ENCODE measurements around the gene RASSF1. TPM values are rescaled to one million over a fixed set of nuclear protein-coding genes. Genes with fewer than 3 reads are reported as not detected.
A peak's percentile ranks its signal among the peaks of the same experiment; 100 is the strongest.
"Not testable (repeated sequence)": the region's sequence is repeated elsewhere in the genome, so short reads cannot be mapped to it uniquely, and the experiment has no call there.

Gene RASSF1
- total RNA-seq, 1 donor from 2014 or later = 11.0 TPM

DNA sequence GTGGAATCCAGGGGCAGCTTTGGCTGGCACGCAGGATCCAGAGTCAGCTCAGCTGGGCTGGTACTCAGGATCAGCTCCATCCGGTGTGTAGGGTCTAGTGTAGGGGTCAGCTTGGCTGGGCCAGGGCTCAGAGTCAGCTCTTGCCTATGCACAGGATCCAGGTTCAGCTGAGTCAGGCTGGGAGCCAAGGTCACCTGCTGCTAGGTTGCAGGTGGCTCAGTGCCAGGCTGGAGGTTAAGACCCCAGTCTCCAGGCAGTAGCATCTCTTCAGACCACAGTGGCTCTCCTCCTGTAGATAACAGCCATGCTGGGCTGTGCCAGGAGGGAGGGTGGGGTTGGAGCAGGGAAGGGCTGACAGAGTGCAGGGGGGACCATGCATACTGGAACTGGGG lies 43.3 kb downstream of the RASSF1 start:
- no peak for DNase-seq (ENCODE audit: low spot score)
- intact Hi-C loops (cut with DNase I) = no loop called here

DNA sequence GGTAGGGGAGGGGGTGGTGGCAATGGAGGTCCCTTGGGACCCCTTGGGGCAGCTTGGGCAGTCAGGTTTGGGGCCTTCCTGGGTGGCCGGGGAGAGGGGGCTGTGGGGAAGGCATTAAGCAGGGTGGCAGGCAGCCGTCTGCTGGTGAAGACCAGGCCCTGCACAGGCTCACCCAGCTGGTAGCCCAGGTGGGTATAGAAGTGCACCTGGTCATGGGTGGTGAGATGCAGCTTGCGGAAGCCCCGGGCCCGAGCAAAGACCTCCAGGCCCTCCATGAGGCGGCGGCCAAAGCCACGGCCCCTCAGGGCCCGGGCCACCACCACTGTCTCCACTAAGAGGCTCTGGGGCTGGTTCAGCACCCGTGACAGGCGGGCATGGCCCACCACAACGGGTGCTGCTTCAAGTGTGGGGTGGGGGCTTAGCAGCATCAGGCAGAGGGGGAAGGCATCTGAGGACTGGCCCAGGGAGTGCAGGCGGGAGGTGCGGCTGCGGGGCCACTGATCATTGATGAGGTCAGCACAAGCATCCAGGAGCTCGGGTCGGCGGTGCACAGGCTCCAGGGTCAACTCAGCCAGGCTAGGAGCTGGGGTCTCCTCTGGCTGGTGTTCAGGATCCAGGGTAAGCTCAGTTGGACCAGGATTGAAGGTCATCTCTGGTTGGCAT lies 43.8 kb downstream of the RASSF1 start:
- no peak for DNase-seq (ENCODE audit: low spot score)
- intact Hi-C loops (cut with DNase I) = no loop called here

DNA sequence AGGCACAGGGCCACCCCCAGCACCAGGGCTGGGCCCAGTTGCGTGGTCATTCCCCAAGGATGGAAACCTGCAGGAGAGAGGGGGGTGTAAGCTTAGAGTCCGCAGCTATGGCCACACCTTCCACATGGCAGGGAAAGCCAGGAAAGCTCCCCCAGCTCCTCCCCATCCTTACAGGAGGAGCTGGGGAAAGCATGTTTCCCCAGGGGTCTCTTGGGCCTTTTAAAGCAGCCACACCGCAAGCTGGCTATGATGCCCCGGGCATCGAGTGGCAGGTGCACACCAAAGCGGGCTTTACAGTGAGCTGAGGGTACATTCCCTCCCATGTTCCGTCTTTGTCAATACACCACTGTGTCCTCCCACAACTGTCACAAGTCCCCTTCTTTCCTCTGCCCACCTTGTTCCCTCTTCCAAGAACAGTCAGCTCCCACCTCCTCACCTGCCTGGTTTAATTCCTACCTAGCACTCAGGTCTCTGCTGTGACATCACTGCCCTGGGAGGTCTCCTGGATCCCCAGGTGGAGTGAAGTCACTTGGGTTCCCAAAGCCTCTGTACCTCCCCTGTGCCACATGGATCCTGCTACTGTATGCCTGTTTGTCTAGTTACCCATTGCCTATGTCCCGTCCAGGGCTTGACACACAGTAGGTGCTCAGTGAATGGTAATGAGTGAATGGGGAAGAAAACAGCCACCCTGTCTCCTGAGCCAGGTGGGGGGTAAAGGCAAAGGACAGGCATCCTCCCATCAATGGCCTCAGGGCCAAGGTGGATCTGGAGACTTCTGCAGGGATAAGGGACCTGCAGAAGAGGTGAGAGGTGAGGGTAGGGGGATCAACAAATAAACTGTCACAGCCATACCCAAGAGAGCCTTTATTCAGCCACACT lies 44.8 kb downstream of the RASSF1 start:
- intact Hi-C loops (cut with DNase I) = no loop called here
- no peak for DNase-seq (ENCODE audit: low spot score)

DNA sequence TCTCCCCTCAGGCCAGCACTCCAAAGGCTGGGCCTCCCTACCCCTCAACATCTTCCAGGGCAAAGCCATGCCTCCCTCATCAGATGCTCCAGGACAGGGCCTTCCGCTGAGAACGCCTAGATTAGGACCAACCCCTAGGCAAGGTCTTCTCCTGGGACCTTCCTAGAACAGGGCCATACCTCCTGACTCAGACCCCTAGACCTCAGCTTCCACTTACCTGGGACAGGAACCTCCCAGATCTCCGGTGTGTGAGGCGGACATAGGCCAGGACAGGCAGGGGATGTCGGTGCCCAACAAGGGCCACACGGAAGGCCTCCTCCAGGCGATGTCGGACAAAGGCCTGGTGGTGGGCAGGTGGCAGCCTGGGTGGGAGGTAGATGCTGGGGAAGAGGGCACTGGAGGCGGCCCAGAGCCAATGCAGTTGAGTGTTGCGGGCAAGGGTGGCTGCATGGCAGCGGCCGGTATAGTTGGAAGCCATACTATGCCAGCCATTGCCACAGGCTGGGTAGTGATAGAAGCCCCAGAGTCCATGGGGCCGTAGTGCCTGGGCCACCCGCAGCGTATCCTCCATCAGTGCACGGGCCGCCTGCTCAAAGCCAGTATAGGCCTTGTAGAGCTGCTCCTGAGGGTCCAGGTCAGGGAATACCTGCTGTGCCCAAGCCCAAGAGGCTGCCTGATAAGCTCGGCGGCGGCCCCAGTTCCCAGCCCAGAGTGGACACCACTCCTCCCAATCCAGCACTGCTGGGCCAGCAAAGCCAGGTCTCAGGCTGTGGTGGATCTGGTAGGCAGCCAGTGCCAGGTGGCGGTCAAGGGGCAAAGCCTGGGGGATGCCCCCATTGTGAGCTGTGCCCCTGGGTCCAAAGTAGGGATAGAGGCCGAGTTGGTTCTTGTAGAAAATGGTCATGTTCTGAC lies 45.9 kb downstream of the RASSF1 start:
- intact Hi-C loops (cut with DNase I) = no loop called here
- no peak for DNase-seq (ENCODE audit: low spot score)

DNA sequence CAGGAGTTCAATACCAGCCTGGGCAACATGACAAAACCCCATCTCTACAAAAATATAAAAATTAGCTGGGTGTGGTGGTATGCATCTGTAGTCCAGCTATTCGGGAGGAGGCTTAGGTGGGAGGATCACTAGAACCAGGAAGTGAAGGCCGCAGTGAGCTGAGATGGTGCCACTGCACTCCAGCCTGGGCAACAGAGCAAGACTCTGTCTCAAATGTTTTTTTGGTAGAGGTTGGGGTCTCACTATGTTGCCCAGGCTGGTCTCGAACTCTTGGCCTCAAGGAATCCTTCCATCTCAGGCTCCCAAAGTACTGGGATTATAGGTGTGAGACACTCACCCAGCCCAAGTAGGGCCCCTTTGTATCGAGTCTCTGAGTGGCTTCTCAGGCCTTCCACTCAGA lies 46.5 kb downstream of the RASSF1 start:
- intact Hi-C loops (cut with DNase I) = no loop called here

DNA sequence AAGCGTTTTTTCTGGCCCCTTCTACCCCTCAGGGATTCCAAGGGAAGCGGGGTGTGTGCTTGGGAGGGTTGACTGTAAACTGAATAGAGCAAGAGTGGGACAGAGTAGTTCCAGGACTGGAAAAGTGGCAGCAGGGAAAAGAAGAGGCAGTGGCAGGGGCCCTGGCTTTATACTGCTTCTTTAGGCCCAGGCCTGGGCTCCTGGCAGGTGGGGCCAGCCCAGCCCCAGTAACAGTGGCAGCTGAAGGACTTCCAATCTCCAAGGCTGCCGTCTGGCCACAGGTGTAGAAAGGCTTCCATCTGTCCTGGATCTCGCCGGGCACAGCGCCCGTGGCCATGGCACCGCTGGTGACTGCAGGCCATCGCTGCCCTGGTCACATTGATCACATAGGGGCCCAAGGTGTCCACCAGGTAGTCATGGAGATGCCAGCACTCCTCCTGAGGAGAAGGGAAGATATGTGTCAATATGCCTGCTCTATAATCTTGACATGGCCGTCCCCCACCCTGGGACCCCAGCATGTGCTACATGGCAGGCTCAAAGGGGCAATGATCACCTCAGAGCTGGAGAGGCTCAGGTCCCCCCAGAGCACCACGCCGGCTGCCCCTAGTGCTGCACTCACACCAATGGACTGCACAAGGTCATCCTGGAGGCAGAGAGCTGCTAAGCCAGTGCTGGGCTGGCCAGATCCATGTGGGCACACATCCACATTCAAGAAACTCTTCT lies 47.4 kb downstream of the RASSF1 start:
- intact Hi-C loops (cut with DNase I) = no loop called here
- DNase-seq (ENCODE audit: low spot score) = no peak

More for the DNA sequence above, 46.5 kb downstream of the RASSF1 start:
- no peak for DNase-seq (ENCODE audit: low spot score)

DNA sequence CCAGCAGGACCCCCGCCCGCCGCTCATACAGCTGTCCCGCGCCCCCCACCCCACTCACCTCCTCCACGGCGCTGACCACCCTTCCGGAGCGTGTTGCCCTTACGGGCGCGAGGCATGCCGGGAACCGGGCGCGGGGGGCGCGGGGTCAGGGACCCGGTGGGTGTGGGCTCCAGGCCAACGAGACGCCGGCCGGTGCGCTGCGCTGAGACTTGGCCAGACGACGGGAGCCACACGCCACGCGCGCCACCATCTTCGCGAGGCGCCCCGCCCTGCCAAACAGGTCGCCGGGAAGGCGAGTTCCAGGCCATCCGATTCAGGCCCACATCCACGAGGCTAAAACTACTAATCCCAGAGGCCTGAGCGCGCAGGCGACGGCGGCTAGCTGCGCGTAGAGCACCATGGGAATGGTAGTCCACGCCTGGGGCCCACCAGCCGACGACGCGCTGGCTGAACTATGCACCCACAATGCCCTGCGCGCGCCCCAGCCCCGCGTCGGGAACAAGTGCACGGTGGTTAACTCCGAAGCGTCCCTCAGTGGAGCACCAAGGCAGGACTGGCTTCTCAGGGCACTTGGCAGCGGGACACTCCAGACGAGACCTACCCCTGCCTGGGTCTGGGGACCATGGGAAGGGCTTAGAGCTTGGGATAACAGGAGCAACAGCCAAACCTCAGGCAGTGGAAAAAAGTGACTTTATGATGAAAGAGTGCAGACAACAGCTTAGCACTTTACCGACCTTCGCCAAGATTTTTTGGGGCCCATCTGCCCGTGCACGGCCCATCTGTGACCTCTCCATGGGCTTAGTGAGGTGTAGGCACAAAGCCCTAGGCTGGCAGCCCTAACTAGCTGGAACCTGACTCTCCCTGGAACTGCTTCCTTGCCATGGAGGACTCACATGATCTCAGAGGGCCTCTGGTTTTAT lies 48.2 kb downstream of the RASSF1 start, which contains the start of gene IFRD2:
Gene IFRD2, minus strand, starts transcription at position 271 of the 920 bp plus-strand sequence. Its CDS starts 155 bp downstream, at position 116.
- intact Hi-C loops (cut with DNase I) = no loop called here
- DNase-seq (ENCODE audit: low spot score) = peak; percentile 99

DNA sequence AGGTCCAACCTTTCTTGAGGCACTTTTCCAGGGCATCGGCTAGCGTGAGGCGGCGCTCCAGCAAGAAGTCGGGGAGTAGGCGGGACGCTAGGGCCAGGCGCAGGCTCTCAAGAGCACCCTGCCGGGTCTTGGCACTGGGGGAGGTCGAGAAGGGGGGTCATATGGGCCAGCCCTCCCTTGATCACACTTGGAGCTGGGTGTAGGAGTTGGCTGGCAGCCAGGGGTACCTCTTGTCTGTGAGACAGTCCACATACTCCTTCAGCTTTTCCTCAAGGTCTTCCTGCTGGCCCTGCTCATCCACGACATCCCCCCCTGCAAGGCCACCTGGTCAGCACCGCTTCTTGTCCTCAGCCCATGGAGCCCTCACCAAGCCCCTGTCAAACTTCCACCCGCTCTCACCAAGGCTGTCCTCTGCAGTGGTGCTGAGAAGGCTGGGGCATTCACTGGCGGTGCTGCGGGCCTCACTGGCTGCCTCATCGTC lies 50.4 kb downstream of the RASSF1 start:
- intact Hi-C loops (cut with DNase I) = no loop called here
- DNase-seq (ENCODE audit: low spot score) = no peak

DNA sequence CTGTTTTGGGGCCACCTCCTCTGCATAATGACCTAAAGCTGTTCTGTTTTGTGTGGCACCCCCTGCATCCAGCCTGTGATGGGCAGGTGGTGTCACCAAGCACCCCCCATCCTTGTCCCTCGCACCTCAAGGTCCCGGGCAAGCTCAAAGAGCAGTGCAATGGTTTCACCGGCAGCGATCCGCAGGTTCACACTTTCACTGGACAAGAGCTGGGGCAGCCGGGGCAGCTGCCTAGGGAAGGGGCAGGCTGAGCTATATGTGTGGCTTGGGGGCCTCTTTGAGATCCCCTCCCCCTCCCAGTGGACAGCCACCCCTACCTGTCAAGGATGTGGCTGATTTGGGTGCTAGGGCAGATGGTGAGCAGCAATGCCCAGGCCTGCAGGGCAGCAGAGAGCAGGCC lies 51.5 kb downstream of the RASSF1 start:
- no peak for DNase-seq (ENCODE audit: low spot score)
- intact Hi-C loops (cut with DNase I) = loop anchor here (5.0 kb wide), 1 partner anchor 38 kb away; the partner anchor contains the start of gene TUSC2

DNA sequence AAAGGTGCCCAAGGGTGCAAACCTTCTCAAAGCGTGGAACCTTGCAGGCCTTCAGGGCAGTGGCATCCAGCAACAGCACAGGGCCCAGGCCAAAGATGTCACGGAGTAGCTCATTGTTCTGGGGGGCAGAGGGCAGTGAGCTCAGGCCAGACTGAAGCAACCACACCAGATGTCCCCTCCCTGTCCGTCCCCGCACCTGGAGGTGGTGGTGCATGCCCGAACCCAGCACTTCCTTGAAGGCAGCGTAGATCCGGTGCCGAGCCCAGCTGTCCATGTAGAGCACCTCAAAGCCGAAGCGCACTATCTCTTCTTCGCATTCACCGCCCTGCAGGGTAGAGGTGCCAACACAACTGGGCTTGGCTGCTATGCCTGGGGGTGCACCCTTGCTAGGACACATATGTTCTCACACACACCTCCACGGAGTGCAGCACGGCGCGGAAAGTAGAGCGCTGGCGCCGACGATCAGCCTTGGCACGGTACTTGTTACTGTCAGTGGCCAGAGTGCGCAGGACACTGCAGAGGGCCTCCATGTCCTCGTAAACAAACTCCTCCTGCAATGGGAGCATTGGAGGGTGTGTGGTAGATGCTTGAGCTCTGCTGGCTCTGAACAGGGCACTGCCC lies 52.1 kb downstream of the RASSF1 start:
- DNase-seq (ENCODE audit: low spot score) = no peak
- intact Hi-C loops (cut with DNase I) = loop anchor here (5.0 kb wide), 1 partner anchor 39 kb away; the partner anchor contains the start of gene TUSC2

DNA sequence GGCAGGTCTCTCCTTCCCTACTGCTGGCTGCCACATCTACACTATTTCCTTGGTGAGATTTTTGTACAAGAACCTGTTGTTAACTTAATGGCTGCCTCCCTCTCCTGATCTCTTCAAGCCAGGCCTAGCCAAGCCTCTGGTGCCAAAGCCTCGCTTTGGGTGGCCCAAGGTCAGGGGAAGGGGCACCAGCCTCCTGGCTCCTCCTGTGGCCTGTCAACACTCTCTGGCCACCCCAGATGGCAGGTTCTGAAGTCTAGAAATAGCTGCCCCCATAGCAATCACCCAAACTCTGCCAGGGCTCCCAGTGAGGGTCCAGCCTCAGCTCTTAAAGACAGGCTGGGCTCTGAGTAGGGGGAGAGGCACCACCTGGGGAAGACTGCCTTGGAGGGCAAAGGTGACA lies 53.4 kb downstream of the RASSF1 start:
- intact Hi-C loops (cut with DNase I) = loop anchor here (5.0 kb wide), 1 partner anchor 40 kb away; the partner anchor contains the start of gene TUSC2
- DNase-seq (ENCODE audit: low spot score) = no peak

DNA sequence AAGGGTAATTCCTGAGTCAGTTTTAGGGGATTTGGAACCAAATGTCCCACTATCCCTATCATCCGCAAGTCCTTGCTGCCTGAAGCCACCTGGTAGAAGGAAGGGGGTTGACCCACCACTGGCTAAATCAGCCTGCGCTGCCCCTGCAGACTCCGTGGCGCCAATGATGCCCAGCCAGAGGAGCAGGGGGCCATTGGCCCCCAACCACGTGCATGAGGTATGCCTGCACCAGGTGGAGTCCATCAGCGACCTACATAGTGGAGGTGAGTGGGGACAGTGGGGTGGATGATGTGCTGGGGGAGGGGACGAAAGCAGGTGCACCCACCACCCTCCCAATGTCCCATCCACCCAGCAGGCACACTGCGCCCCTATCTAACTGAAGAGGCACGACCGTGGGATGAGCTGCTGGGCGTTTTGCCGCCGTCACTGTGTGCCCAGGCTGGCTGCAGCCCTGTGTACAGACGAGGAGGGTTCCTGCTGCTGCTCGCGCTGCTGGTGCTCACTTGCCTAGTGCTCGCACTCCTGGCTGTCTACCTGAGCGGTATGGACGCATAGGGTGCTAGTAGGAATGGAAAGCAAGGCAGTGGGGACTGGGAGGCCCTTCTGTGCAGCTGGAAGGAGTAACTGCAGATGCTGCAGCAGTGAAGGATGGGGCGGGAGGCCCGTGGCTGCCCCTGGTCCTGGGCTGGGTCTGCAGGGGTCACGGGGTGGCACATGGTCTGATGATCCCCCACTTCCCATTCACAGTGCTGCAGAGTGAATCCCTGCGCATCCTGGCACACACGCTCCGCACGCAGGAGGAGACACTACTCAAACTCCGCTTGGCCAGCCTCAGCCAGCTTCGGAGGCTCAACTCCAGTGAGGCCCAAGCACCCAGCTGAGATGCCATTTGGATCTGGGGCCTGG lies 54.1 kb downstream of the RASSF1 start:
- intact Hi-C loops (cut with DNase I) = loop anchor here (5.0 kb wide), 1 partner anchor 41 kb away; the partner anchor contains the start of gene TUSC2
- no peak for DNase-seq (ENCODE audit: low spot score)

DNA sequence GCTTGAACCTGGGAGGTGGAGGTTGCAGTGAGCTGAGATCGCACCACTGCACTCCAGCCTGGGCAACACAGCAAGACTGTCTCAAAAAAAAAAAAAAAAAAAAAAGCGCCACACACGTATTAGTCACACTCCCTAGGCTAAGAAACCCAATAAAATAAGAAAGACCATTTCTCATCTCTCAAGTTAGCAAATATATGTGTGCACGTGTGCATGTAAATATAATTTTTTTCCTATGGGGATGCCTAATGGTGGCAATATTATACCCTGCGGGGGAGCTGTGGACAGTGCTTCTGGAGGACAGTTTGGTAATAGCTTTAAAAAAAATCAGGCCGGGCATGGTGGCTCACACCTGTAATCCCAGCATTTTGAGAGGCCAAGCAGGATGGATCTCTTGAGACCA lies 56.5 kb downstream of the RASSF1 start:
- intact Hi-C loops (cut with DNase I); DNase-seq (ENCODE audit: low spot score): not testable (repeated sequence)

Data from cardiac septum (tissue), 1 donor.